Tibial nerve (tissue), 4 donors: ENCODE data around the gene TIMM13. TPM values are rescaled to one million over a fixed set of nuclear protein-coding genes. Genes with fewer than 3 reads are reported as not detected.

Source experiments
- DNase-seq, 2 donors: peaks; one replicate each; pipeline ENCODE4 v3.0.0-alpha.2; 2019; ENCODE audit warnings: low spot score in 2 of 2
- H3K27ac ChIP-seq, 4 donors: fragments of 200-600 bp; sonication (generic) in 3 of 4; one replicate each; pipeline ENCODE4 v1.5.1; 2017 to 2019; ENCODE audit warnings: mild to moderate bottlenecking in 1 of 4
- H3K27me3 ChIP-seq, 2 donors: fragments of 200-600 bp; sonication (generic) in 1 of 2; one replicate each; pipeline versions ENCODE4 v1.5.1 to v1.6.0; 2017 to 2019
- H3K36me3 ChIP-seq, 3 donors: fragments of 200-600 bp; sonication (generic); one replicate each; pipeline ENCODE4 v1.5.1; 2018 to 2019
- H3K4me1 ChIP-seq, 4 donors: fragments of 200-600 bp; sonication (generic) in 3 of 4; one replicate each; pipeline ENCODE4 v1.5.1; 2017 to 2019
- H3K4me3 ChIP-seq, 4 donors: fragments of 200-600 bp; sonication (generic) in 3 of 4; one replicate each; pipeline ENCODE4 v1.5.1; 2017 to 2019; ENCODE audit warnings: mild to moderate bottlenecking in 1 of 4, moderate library complexity in 1 of 4
- H3K9me3 ChIP-seq, 4 donors: fragments of 200-600 bp; sonication (generic) in 3 of 4; one replicate each; pipeline ENCODE4 v1.5.1; 2017 to 2019
- EP300 ChIP-seq, 2 donors: sonication (generic); formaldehyde crosslinking; IDR thresholded peaks; one replicate each; pipeline ENCODE4 v1.6.1; 2017; ENCODE audit warnings: antibody characterized with exemption in 2 of 2, mild to moderate bottlenecking in 1 of 2
- POLR2A ChIP-seq, 2 donors: fragments of 450-650 bp; IDR thresholded peaks; one replicate each; pipeline ENCODE4 v1.6.1; 2017; ENCODE audit warnings: antibody characterized with exemption in 2 of 2, mild to moderate bottlenecking in 2 of 2, moderate library complexity in 2 of 2
- WGBS, 2 donors: methylation state at CpG; one replicate each; pipeline ENCODE4 v1.1.5; 2018; 5-methylcytosine and 5-hydroxymethylcytosine counted together
- total RNA-seq, 4 donors: library from RNA; depleted of rRNA; stranded (reverse); fragments of >200 nt; gene quantifications; one replicate each; pipeline ENCODE4 v1.1.0, GENCODE V29; 2016
- TF ChIP-seq, protein P1 (sequence below), 5 experiments: fragments of 200-600 bp in 3 of 5; fragments of 450-650 bp in 2 of 5; sonication (generic) in 3 of 5; IDR thresholded peaks; one replicate each; pipeline ENCODE4 v1.5.1; 2016 to 2019; ENCODE audit warnings: antibody characterized with exemption in 5 of 5, mild to moderate bottlenecking in 3 of 5, moderate library complexity in 2 of 5

The TIMM13 gene
- total RNA-seq, 4 donors from 2014 or later: 28.8 to 48.9 (median 32.3) TPM

DNA sequence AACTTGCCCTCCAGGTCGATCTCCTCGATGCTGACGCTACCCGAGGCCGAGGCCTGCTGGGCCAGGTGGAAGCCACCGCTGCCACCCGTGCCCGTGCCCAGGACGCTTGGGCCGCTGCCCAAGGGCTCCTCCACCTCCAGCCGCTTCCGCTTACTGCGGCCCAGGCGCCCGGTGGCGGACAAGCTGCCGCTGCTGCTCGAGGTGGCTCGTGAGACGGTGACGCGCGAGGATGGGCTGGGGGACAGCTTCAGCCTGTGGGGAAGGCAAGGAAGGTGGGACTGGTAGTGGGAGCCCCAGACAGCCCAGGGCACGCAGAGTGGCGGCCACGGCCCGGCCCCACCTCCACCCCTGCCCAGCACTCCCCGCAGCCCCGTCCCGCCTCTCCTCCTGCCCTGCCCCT, 6.5 kb upstream of the TIMM13 start:
- DNase-seq: no peak
- peaks cover 0 to 2% (median 0%) of the 10 kb centered on the region in 4 donors for H3K4me1 ChIP-seq
- 96 to 97% methylated on average over 26 to 29 of the region's 30 CpGs for WGBS, 2 donors
- no peak overlapping the region for H3K4me3 ChIP-seq
- H3K27ac ChIP-seq: no peak overlapping the region
- H3K27me3 ChIP-seq: no peaks in the 10 kb centered on the region
- peaks cover 0 to 82% (median 5%) of the 10 kb centered on the region in 3 donors for H3K36me3 ChIP-seq
- TF ChIP-seq POLR2A (IDR thresholded peaks at IDR 0.05): no peak
- no peak for TF ChIP-seq EP300 (IDR thresholded peaks at IDR 0.05)
- TF ChIP-seq, protein P1, sequence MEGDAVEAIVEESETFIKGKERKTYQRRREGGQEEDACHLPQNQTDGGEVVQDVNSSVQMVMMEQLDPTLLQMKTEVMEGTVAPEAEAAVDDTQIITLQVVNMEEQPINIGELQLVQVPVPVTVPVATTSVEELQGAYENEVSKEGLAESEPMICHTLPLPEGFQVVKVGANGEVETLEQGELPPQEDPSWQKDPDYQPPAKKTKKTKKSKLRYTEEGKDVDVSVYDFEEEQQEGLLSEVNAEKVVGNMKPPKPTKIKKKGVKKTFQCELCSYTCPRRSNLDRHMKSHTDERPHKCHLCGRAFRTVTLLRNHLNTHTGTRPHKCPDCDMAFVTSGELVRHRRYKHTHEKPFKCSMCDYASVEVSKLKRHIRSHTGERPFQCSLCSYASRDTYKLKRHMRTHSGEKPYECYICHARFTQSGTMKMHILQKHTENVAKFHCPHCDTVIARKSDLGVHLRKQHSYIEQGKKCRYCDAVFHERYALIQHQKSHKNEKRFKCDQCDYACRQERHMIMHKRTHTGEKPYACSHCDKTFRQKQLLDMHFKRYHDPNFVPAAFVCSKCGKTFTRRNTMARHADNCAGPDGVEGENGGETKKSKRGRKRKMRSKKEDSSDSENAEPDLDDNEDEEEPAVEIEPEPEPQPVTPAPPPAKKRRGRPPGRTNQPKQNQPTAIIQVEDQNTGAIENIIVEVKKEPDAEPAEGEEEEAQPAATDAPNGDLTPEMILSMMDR (IDR thresholded peaks at IDR 0.05): no peak
- no peaks in the 10 kb centered on the region for H3K9me3 ChIP-seq

- Histone ChIP-seq H3K9me3 (no peaks in the 10 kb centered on the region), H3K36me3 (peaks cover 0 to 66% (median 5%) of the 10 kb centered on the region in 3 donors), H3K27me3 (no peaks in the 10 kb centered on the region), H3K27ac (no peak overlapping the region), H3K4me3 (no peak overlapping the region), H3K4me1 (peaks cover 0 to 12% (median 3%) of the 10 kb centered on the region in 4 donors)
- no peak for DNase-seq
- WGBS, 2 donors: 92 to 93% methylated on average over 24 to 25 of the region's 25 CpGs
- TF ChIP-seq EP300 (IDR thresholded peaks at IDR 0.05): no peak
- TF ChIP-seq, protein P1 (IDR thresholded peaks at IDR 0.05): no peak
- TF ChIP-seq POLR2A (IDR thresholded peaks at IDR 0.05): no peak
Measured at GRCh38 chr19:2432131-2432848, 4.9 kb upstream of the TIMM13 start.

DNA sequence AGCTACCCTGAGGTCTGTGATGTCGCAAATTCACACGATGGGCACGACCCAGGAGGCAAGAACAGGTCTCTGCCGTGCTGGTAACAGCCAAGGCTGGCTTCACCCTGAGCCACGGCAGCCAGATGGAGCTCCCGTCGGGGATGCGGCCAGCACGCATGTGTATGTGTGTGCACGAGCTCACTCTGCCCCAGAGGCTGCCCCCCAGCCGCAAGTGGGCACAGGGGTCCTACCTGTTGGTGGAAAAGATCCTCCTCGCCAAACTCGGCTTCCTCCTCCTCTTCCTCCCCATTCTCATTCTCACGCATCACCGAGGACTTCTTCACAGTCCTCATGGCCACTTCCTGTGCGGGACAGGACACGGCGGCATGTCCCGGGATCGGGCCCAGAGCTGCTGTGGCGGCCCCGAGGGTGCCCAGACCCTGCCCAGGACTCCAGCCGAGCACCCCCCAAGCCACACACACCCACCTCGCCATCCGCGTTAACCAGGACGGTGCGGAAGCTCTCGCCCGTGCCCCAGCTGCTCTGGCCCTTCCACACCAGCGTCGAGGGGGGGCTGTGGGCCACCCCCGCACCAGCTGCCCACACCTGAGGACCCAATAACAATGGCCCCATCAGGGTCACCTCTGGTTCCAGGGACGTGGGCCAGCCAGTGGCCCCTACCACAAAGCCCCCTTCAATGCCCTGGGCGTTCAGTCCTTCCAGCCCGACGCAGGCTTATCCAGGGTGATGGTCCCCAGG, 4.1 kb upstream of the TIMM13 start:
- H3K27ac ChIP-seq: no peak overlapping the region
- H3K9me3 ChIP-seq: no peaks in the 10 kb centered on the region
- H3K36me3 ChIP-seq: peaks cover 0 to 58% (median 5%) of the 10 kb centered on the region in 3 donors
- 90 to 94% methylated on average over 25 to 34 of the region's 37 CpGs for WGBS, 2 donors
- H3K27me3 ChIP-seq: no peaks in the 10 kb centered on the region
- TF ChIP-seq, protein P1 (IDR thresholded peaks at IDR 0.05): no peak
- H3K4me1 ChIP-seq: peaks cover 0 to 17% (median 7%) of the 10 kb centered on the region in 4 donors
- DNase-seq: no peak
- no peak overlapping the region for H3K4me3 ChIP-seq

DNA sequence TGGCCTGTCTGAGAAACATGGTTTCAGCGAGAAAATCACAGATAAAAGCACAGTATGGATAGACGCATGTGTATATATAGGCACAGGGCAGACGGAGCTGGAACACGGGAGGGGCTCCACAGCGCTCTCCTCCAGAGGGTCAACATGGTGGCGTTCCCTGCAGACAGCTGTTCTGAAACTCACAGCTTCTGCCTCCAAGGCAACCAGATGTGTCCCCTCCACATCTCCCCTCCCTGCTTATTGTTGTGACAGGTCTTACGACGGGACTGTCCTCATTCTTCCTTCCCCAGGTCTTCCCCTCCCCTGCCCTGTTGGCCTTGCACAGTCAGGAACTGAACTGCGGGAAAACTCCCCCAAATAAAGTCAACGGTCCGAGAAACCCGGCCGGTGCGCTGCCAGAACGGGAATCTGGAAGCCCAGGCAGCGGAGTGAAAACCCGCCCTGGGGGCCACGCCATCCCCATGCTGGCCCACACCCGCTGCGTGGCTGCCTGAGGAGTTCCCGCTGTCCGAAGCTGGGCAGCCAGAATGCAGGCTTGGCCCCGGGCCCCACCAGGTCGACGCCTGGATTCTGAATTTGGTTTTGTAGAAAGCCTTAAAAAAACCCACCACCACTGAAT, 2.6 kb upstream of the TIMM13 start:
- no peak for TF ChIP-seq POLR2A (IDR thresholded peaks at IDR 0.05)
- TF ChIP-seq EP300 (IDR thresholded peaks at IDR 0.05): no peak
- TF ChIP-seq, protein P1 (IDR thresholded peaks at IDR 0.05): no peak
- Histone ChIP-seq H3K9me3 (no peaks in the 10 kb centered on the region), H3K4me1 (peaks cover 0 to 31% (median 18%) of the 10 kb centered on the region in 4 donors), H3K27me3 (no peaks in the 10 kb centered on the region), H3K27ac (no peak overlapping the region), H3K4me3 (no peak overlapping the region), H3K36me3 (peaks cover 0 to 47% (median 5%) of the 10 kb centered on the region in 3 donors)
- WGBS, 2 donors: 84% methylated on average over 25 of the region's 25 CpGs
- DNase-seq: no peak
